Hepatocyte (in vitro differentiated cells): ENCODE results near the gene SEPHS2.

Source experiments
- CTCF ChIP-seq: fragments of 200-600 bp; sonication (generic); IDR thresholded peaks from 2 replicates; pipeline ENCODE4 v1.5.1; 2016; ENCODE audit warnings: antibody characterized with exemption, mild to moderate bottlenecking; ENCODE audit not compliant: poor library complexity
- EZH2 ChIP-seq: fragments of 200-600 bp; sonication (generic); IDR thresholded peaks from 2 replicates; pipeline ENCODE4 v1.6.1; 2016; ENCODE audit warnings: antibody characterized with exemption, mild to moderate bottlenecking, borderline replicate concordance

- peak; percentile 95 for TF ChIP-seq CTCF
- TF ChIP-seq EZH2: no peak
These were observed 36.3 kb downstream of the SEPHS2 start for GRCh38 chr16:30409125-30410060.
